Sigmoid colon (tissue), 7 donors: Measurements from ENCODE around the gene MPI. TPM values are rescaled to one million over a fixed set of nuclear protein-coding genes. Genes with fewer than 3 reads are reported as not detected.

Source experiments
- DNase-seq: peaks from one replicate; pipeline ENCODE4 v3.0.0-alpha.2; 2019
- H3K27ac ChIP-seq, 4 donors: fragments of 200-600 bp; sonication (generic); one replicate each; pipeline ENCODE4 v1.5.1; 2016 to 2019; ENCODE audit warnings: mild to moderate bottlenecking in 1 of 4
- H3K27me3 ChIP-seq, 3 donors: fragments of 200-600 bp; sonication (generic); one replicate each; pipeline ENCODE4 v1.5.1; 2019; ENCODE audit warnings: mild to moderate bottlenecking in 1 of 3
- H3K36me3 ChIP-seq, 4 donors: fragments of 200-600 bp; sonication (generic); one replicate each; pipeline ENCODE4 v1.5.1; 2016 to 2019
- H3K4me1 ChIP-seq, 4 donors: fragments of 200-600 bp; sonication (generic); one replicate each; pipeline ENCODE4 v1.5.1; 2017 to 2019
- H3K4me3 ChIP-seq, 4 donors: fragments of 200-600 bp; sonication (generic); one replicate each; pipeline ENCODE4 v1.5.1; 2017 to 2019; ENCODE audit warnings: mild to moderate bottlenecking in 2 of 4, moderate library complexity in 1 of 4
- H3K9me3 ChIP-seq, 4 donors: fragments of 200-600 bp in 3 of 4; sonication (generic) in 3 of 4; one replicate each; pipeline versions ENCODE4 v1.5.1 to v1.6.1; 2013 to 2019
- EP300 ChIP-seq, 4 donors: sonication (generic); formaldehyde crosslinking; IDR thresholded peaks; one replicate each; pipeline ENCODE4 v1.6.1; 2017; ENCODE audit warnings: antibody characterized with exemption in 4 of 4
- POLR2A ChIP-seq, 2 donors: fragments of 450-650 bp; IDR thresholded peaks; one replicate each; pipeline ENCODE4 v1.6.1; 2016; ENCODE audit warnings: antibody characterized with exemption in 2 of 2, mild to moderate bottlenecking in 2 of 2, moderate library complexity in 2 of 2
- POLR2AphosphoS5 ChIP-seq, 4 donors: sonication (generic); formaldehyde crosslinking; IDR thresholded peaks; one replicate each; pipeline ENCODE4 v1.6.1; 2017; ENCODE audit warnings: antibody characterized with exemption in 4 of 4
- WGBS, 2 donors: extraction: QIAGEN DNeasy Blood & Tissue Kit; methylation state at CpG; one replicate each; pipeline ENCODE4 v1.1.7; 2013; 5-methylcytosine and 5-hydroxymethylcytosine counted together
- intact Hi-C: fragments of 100-400 bp; cut with DNase I; formaldehyde crosslinking; loops from one replicate; pipeline ENCODE4 v1.15.1; 2023
- polyA plus RNA-seq, 3 donors: library from polyadenylated mRNA; stranded (reverse); fragments of 200-250 nt; gene quantifications; one replicate each; pipeline ENCODE4 v1.2.3, GENCODE V29; 2013
- total RNA-seq, 4 donors: library from RNA; depleted of rRNA; stranded (reverse); fragments of >200 nt; gene quantifications; one replicate each; pipeline ENCODE4 v1.1.0, GENCODE V29; 2016
- TF ChIP-seq, protein P1 (sequence below), 4 experiments: fragments of 450-650 bp in 3 of 4; fragments of 200-600 bp in 1 of 4; IDR thresholded peaks; one replicate each; pipeline ENCODE4 v1.5.1; 2016 to 2019; ENCODE audit warnings: antibody characterized with exemption in 4 of 4, mild to moderate bottlenecking in 3 of 4, moderate library complexity in 2 of 4
- donor health status: healthy with polysubstance abuse.
- donor health status: Bipolar disorder and iron deficiency.
- donor health status: healthy.

MPI gene
- total and polyA plus RNA-seq, 7 donors, result 34.9 to 87.4 (median 51.0) TPM

DNA sequence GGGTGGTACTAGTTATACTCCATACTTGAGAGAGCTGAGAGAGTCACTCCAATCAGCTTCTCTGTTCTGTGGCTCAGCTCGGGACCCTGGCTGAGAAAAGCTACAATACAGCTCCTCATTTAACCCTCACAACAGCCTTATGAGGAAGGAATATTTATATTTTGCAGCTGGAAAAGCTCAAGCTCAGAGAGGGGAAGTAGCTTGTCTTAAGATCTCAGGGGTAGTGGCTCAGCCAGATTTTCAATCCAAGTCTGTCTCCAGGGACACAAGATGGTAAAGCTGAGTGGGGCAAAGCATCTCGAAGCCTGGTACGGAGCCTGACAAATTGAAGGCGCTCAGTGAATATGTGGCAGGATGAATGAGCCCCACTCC is 31.5 kb upstream of the MPI start:
- intact Hi-C loops, result no loop called here
- no peak overlapping the region for H3K4me3 ChIP-seq
- H3K27me3 ChIP-seq, result no peaks in the 10 kb centered on the region
- TF ChIP-seq POLR2A (IDR thresholded peaks at IDR 0.05) (no peak), POLR2AphosphoS5 (IDR thresholded peaks at IDR 0.05) (no peak), EP300 (IDR thresholded peaks at IDR 0.05) (no peak)
- TF ChIP-seq, protein P1, sequence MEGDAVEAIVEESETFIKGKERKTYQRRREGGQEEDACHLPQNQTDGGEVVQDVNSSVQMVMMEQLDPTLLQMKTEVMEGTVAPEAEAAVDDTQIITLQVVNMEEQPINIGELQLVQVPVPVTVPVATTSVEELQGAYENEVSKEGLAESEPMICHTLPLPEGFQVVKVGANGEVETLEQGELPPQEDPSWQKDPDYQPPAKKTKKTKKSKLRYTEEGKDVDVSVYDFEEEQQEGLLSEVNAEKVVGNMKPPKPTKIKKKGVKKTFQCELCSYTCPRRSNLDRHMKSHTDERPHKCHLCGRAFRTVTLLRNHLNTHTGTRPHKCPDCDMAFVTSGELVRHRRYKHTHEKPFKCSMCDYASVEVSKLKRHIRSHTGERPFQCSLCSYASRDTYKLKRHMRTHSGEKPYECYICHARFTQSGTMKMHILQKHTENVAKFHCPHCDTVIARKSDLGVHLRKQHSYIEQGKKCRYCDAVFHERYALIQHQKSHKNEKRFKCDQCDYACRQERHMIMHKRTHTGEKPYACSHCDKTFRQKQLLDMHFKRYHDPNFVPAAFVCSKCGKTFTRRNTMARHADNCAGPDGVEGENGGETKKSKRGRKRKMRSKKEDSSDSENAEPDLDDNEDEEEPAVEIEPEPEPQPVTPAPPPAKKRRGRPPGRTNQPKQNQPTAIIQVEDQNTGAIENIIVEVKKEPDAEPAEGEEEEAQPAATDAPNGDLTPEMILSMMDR (IDR thresholded peaks at IDR 0.05), result no peak
- H3K27ac ChIP-seq, result no peak overlapping the region
- DNase-seq, result no peak
- WGBS, 2 donors, result 71 to 76% methylated on average over 4 of the region's 4 CpGs
- no peaks in the 10 kb centered on the region for H3K9me3 ChIP-seq
- peaks cover 0 to 28% (median 12%) of the 10 kb centered on the region in 4 donors for H3K4me1 ChIP-seq
- peaks cover 4 to 9% (median 6%) of the 10 kb centered on the region in 4 donors for H3K36me3 ChIP-seq

DNA sequence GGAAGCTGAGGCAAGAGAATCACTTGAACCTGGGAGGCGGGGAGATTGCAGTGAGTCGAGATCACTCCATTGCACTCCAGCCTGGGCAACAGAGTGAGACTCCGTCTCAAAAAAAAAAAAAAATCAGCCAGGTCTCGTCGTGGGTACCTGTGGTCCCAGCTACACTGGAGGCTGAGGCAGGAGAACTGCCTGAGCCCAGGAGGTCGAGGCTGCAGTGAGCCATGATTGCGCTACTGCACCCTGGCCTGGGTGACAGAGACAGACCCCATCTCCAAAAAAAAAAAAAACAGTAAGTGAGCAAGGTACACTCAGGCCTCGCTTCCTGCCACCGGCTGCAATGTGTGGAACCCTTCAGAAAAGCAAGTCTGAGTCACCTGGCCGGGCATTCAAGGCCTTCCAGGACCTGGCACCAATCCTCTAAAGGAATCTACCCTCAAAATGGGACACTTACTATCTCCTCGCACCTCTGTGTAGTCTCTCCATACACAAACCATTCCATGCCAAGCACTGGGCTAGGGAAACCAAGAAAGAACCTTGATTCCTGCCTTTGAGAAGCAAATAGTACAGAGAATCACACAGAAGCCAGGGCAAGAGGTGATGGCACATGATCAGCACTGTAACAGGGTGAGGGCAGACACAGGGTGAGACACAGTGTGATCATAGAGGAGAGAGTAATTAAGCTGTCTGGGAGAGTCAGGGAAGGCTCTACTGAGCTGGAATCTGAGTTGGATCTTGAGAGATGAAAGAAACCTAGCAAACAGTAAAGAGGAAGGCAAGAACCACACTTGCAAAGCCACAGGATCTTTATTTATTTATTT is 26.4 kb upstream of the MPI start:
- peak overlapping the region in 2 of 4 donors; percentile 10 to 64 for H3K27ac ChIP-seq

DNA sequence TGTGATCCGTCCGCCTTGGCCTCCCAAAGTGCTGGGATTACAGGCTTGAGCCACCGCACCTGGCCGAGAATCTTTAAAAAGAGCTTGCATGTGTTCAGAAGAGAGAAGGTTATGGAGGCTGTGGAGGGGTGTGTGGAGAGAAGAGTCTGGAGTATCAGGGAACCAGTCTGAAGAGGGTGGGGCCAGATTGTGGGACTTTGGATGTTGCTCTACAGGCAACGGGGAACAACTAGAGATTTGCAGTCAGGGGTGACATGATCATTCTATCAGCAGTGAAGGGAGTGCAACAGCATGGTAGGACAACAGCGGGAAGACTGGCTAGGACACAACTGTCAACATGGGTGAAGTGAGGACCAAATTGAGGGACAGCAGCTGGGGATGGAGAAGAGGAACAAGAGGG is 25.5 kb upstream of the MPI start:
- Histone ChIP-seq H3K27me3 (no peaks in the 10 kb centered on the region), H3K4me3 (no peak overlapping the region), H3K27ac (peak overlapping the region in 1 of 4 donors; percentile 64), H3K4me1 (peaks cover 0 to 33% (median 16%) of the 10 kb centered on the region in 4 donors), H3K9me3 (no peaks in the 10 kb centered on the region), H3K36me3 (peaks cover 0 to 3% (median 0%) of the 10 kb centered on the region in 4 donors)
- TF ChIP-seq POLR2A (IDR thresholded peaks at IDR 0.05), result no peak
- no peak for TF ChIP-seq EP300 (IDR thresholded peaks at IDR 0.05)
- TF ChIP-seq POLR2AphosphoS5 (IDR thresholded peaks at IDR 0.05), result no peak
- TF ChIP-seq, protein P1 (IDR thresholded peaks at IDR 0.05), result no peak
- 75 to 84% methylated on average over 6 of the region's 6 CpGs for WGBS, 2 donors
- DNase-seq, result no peak
- intact Hi-C loops, result no loop called here

More for the DNA sequence above, 26.4 kb upstream of the MPI start:
- intact Hi-C loops, result no loop called here
- peaks cover 0 to 3% (median 0%) of the 10 kb centered on the region in 4 donors for H3K36me3 ChIP-seq
- H3K27me3 ChIP-seq, result no peaks in the 10 kb centered on the region
- no peaks in the 10 kb centered on the region for H3K9me3 ChIP-seq
- WGBS, 2 donors, result 63 to 77% methylated on average over 11 of the region's 11 CpGs
- TF ChIP-seq EP300 (IDR thresholded peaks at IDR 0.05) (no peak), POLR2AphosphoS5 (IDR thresholded peaks at IDR 0.05) (no peak), POLR2A (IDR thresholded peaks at IDR 0.05) (no peak)
- TF ChIP-seq, protein P1 (IDR thresholded peaks at IDR 0.05), result no peak
- DNase-seq, result no peak
- H3K4me1 ChIP-seq, result peaks cover 0 to 33% (median 10%) of the 10 kb centered on the region in 4 donors
- H3K4me3 ChIP-seq, result no peak overlapping the region

DNA sequence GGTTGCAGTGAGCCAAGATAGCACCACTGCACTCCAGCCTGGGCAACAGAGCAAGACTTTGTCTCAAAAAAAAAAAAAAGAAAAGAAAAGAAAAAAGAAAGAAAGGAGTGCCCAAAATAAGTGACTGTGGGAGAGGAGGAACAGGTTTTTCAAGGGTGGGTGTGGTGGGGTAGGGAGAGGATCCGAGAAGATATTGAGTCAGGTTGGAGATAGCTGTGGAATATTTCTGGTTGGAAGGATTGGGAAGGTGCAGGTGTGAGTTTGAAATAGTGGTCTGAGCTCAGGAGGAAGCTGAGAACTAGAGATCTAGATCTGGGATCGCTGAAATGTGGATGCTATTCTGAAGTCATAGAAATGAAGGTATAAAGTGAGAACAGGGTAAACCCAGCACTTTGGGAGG is 24.5 kb upstream of the MPI start:
- Histone ChIP-seq H3K4me1 (peaks cover 0 to 38% (median 25%) of the 10 kb centered on the region in 4 donors), H3K36me3 (peaks cover 0 to 3% (median 0%) of the 10 kb centered on the region in 4 donors), H3K4me3 (no peak overlapping the region), H3K27ac (peak overlapping the region in 2 of 4 donors; percentile 65 to 85), H3K9me3 (no peaks in the 10 kb centered on the region), H3K27me3 (no peaks in the 10 kb centered on the region)
- intact Hi-C loops, result no loop called here
- WGBS, 2 donors, result 41 to 69% methylated on average over 2 of the region's 2 CpGs
- no peak for DNase-seq
- TF ChIP-seq, protein P1 (IDR thresholded peaks at IDR 0.05), result no peak
- TF ChIP-seq EP300 (IDR thresholded peaks at IDR 0.05), result no peak
- TF ChIP-seq POLR2A (IDR thresholded peaks at IDR 0.05), result no peak
- no peak for TF ChIP-seq POLR2AphosphoS5 (IDR thresholded peaks at IDR 0.05)
